Right forelimb (tissue), 1 donor: Measurements from ENCODE around the gene TBATA.
"Not testable (repeated sequence)": the region's sequence is repeated elsewhere in the genome, so short reads cannot be mapped to it uniquely, and the experiment has no call there.

Experiments
- DNase-seq: peaks from one replicate; pipeline ENCODE4 v3.0.0-alpha.2; 2018

Gene TBATA

DNA sequence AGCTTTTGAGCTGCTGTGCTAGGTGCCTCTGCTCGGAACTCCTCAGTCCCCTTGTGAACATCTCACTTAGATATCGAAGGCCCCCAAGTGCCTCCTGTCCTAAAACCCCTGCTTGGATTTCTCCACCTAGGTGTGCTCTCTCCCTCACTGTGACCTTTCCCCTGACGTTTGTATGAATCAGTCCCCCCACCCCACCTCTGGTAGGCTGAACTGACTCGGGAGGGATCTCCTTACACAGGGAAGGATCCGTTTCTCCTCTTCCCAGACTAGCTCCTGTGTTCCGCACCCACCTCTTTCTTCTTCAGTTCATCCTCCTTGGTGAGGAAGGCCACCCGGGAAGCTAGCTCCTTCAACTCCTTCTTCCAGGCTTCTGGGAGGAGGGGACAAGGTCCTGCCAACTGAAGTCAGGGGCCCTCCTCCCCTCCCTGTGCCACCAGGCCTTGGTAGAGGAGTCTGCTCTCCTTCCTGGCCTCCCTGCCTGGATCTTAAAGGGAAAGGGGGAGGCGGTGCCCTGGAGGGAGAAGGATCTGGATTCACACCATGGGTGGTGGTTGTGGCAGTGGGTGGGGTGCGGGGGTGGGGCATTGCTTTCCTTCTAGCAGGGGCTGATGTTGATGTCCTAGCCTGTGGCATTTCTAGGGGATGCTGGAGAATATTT is 6.8 kb downstream of the TBATA start:
- DNase-seq = no peak

DNA sequence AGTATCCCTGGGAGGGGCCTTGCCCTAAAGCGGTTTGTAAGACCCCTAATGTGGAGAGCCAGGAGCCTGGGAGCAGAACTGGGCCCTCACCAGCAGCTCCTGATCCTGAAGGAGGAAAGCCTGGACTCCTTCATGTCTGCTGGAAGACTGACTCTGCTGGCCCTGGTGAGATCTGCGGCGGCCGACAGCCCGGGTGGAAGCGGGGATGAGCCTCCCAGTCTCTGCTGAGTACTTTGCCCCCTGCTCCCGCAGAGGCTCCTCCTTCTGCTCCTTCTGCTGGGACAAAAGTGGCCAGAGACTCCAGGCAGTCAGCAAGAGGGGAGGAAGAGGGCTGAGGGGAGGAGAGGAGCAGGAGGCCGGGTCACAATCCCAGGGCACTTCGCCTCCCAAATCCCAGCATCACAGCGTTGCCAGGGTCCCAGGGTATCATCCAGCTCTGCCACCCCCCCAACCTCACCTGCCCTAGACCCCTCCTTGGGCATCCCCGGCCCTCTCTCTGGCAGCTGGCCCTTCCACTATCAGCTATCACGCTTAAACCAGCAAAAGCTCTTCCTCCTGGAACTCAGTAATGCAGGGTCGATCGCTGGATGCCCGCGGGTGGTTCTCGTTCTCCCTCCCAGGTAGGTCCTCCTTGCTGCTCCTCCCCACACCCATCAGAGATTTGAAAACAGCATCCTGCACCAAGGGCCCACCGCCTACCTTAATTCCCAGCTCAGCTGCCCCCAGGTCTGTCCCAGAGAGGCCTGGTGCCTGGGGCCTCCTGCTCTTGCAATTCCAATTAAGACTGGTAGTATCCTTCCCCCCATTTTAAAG is 7.9 kb downstream of the TBATA start:
- no peak for DNase-seq

DNA sequence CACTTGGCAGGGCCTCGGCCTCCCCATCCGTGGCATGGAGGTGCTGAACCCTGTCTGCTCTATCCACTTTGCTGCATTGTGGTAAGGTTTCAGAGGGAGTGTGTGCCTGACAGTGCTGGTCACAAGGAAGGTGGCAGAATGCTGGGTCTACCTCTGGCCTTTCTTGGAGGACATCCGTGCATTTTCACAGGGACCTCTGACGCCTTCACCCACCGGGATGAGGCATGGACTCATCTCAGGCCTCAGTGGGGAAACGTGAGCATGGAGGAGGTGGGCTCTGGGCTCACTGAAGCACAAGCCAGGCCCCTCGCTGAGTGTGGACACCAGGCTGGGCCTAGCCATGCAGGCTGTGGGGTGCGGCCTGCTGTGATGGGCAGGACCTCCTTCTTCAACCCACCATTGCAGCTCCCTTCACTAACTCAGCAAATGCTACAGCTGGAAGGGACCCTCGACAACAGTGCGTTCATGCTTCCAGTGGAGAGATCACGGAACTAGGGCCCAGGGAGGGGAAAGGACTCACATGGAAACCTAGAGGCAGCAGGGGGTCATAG is 8.6 kb downstream of the TBATA start:
- DNase-seq = no peak

DNA sequence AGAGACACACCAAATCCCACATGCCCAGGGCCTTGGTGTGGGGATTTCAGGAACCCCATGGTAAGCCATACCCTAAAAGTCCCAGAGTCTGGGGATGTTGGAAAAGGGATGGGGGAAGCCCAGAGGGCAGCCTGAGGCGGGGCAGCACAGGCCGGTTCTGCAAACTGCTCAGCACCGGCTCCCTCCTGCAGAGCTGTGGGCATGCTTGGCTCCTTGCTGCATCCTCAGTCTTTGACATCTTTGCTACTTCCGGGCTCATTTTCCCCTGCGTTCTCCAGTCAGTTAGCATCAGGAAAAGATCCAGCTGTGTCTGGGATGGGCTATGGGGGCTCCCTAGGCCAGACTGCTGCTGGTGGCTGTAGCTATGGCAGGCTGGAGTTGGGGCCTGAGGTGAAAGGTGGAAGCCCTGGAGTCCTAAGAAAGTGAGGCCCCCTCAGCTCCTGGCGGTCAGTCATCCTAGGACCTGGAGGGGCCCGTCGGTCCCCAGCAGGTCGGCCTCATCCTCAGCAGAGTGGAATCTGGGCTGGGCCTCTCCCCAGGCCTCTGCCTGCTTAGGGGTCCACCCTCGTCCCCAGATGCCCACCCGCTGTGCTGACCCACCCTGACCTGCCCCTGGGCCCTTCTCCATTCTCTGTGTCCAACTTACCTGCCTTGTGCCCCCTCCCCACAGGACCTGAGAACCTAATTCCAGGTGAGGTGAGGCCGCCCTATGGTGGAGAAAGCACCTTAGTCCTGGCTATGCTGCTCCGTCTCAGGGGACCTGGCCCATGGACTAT is 9.3 kb downstream of the TBATA start:
- DNase-seq = no peak

DNA sequence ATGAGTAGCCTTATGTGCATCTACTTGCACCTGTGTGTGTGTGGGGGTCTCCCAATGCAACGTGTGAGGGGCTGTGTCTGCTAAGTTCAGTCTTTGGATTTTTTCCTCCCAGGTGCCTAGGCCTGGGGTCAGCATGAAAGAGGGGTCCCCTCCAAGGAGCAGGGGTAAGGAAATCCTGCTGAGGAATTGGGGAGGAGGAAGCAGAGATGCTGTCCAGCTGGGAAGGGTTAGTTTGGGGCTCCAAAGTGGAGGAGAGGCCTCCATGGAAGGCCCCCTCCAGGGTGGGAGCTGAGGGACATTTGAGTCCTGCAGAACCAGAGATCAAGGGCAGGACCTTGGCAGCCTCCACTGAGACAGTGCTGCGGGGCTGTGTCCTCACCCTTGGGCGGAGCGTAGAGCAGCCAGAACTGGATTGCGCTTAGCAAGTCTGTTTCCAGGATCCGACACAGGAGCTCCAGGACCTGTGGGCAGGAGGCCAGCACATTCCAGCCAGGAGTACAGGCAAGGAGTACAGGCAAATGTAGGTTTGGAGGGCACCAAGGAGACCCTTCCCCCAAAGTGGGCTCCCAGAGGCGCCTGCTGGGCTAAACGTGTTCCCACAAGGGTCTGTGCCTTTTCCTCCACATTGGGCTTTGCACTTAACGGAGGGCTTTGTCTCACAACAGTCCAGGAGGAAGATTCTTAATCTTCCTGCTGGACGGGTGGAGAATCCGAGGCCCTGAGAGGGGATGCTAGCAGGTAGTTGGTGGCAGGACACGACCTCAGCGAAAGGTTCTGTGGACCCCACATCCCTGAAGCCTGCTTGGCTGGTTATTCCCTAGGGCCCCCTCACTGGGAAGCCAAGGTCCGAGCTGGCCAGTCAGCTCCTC is 10.1 kb downstream of the TBATA start:
- DNase-seq = no peak

DNA sequence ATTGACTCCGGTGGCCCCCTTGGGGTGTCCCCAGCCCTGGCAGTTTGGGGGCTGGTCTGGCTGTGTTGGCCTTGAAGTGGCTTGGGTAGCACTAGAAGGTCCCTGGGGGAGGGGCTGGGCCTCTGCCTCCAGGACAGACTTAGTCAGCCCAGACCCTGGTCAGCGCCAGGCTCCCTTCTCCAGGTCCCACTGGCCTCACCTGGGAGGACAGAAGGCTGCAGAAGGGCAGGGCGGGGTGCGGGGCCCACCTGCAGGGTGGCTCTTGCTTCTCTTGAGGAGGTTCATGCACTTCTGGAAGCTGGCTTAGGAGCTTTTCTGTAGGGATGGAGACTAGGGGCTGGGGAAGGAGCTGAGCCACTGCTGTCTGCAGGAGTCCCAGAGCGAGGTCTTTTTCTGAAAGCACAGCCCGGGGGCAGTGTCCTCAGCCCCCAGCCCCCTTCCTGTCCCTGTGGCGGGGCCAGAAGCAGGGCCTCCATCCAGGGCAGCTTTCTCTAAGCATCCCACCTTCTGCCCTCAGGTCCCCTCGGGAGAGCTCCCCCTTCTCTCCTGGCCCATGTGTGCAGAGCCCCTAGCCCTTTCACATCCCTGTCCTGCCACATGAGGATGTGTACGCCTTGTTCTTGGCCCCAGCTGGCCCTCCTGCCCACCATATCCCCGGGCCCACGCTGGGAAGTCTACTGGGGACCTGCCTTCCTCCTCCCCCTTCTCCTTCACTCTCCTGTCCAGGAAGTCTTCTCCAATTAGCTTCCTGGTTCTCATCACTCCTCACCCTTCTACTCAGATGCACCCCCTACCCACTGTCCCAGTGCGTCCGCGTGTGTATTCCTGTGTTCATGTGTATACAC is 11.0 kb downstream of the TBATA start:
- DNase-seq = peak; percentile 17

DNA sequence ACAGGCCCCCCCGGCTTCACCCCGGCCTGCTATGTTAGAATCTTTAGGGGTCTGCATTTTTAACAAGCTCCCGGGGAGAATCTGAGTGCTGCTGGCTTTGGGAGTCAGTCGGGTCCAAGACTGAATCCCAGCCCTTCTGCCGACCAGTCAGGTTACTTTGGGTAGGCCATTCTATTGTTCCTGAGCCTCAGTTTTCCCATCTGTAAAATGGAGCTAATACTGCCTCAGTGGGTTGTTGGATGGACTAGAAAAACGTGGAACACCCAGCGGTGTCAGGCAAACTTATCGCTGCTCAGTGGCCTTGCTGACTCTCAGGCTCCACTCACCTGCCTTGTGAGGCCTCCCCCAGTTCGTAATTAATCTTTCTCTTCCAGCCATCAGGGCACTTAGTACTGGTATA is 11.7 kb downstream of the TBATA start:
- no peak for DNase-seq

DNA sequence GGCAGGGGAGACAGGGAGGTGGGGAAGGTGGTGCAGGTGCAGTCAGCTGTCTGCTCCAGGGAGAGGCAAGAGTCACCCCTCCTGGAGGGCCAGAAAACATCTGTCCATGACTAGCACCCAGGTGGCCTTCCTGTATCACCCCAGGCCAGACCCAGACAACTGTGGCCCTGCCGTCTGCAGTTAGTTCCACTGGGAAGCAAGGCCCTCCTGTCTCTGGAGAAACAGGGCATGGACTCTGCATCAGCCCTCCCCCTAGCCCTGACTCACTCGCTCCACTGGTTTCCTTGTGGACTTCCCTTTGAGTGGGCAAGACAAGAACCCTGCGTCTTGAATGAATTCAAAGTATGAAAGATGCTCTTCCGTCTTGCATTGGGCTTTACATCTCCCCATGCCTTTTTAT is 12.6 kb downstream of the TBATA start:
- DNase-seq = peak; percentile 15

DNA sequence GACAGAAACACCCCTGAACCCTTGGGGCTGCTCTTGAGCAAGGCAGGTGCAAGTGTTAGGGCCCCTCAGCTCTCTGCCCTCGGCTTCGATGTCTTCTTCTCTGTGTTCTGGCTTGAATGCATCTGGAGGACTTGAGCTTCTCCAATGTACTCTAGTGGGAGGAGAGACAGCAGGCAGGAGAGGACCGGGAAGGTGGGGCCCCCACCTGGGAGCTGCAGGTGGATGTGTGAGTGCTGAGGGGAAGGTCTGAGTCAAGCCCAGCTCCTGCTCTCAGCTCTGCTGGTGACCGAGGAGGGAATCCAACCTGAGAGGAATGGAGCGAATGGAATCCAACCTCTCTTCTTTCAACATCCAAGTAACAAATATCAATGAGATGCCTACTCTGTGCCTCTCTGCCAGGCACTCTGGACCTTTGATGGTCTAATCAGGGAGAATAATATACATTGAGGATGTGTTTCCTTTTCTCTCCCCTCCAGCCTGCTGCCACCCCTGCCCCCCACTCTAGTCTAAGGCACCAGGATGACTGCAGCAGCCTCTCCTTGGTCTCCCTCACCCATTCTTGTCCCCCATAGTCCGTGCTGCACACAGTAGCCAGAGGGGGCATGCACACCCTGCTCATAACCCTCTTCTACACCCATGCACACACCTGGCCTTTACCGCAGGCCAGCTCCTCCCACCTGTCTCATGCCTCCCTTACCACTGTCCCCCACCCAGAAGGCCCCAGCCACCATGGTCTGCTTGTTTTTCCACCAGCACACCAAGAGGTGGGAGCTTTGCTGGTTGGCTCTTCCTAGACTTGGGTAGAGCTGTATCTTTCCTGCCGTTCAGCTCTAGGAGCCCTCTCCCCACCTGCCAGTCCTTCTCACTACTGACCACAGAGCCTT is 13.6 kb downstream of the TBATA start:
- peak; percentile 22 for DNase-seq

DNA sequence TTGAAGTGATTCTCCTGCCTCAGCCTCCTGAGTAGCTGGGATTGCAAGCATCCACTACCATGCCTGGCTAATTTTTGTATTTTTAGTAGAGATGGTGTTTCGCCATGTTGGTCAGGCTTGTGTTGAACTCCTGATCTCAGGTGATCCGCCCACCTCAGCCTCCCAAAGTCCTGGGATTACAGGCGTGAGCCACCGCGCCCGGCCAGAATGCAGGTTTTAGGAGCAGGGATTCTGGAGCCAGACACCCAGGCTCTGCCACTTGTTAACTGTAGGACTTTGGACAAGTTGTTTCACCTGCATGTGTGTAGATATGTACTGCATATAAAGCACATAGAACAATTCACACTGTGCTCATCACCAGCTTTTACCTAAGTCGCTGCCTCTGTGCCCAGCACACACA is 14.7 kb downstream of the TBATA start:
- DNase-seq = peak; percentile 10

DNA sequence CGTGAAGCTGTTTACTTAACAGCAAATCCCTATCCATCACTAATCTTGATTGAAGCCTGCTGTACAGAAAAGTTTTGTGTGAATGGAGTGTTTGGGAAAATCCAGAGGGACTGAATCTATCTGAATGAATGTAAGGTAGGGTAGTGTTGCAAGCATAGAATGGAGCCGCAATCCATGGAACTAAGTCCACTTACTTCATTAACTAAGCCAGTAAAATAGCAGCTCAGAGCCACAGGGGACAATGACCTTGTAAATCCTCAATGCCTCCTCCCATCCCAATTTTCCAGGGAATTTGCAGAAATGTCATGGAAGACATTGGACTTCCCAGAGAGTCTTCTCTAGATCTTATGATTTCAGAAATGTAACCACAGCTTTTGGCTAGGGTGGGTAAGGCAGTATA is 15.2 kb downstream of the TBATA start:
- DNase-seq = peak; percentile 7

DNA sequence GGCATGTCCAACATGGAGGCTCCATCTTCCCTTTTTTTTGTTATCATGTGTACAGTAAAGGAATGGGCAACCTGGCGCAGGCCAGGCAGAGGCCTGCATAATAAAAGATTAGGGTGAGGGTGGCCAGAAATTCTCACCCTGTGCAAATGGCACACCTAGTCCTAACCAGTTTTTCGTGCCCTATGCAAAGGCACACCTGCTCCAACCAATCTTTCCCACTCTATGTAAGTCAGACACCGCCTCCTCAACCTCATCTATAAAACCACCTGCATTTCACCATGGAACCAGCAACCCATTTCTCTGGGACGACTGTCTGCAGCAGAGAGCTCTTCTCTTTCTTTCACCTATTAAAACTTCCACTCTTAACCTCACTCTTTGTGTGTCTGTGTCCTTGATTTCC is 16.1 kb downstream of the TBATA start:
- no peak for DNase-seq

DNA sequence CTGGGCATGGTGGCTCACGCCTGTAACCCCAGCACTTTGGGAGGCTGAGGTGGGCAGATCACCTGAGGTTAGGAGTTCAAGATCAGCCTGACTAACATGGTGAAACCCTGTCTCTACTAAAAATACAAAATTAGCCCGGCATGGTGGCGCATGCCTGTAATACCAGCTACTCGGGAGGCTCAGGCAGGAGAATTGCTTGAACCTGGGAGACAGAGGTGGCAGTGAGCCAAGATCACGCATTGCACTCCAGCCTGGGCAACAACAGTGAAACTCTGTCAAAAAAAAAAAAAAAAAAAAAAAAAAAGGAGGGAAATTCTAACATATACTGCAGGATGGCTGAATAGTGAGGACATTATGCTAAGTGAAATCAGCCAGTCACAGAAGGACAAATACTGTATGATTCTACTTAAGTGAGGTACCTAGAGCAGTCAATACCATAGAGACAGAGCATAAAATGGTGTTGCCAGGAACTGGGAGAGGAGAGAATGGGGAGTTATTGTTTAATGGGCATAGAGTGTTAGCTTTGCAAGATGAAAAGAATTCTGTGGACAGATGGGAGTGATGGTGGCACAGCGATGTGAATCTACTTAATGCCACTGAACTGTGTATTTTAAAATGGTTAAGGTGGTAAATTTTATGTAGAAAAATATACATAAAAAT is 17.0 kb downstream of the TBATA start:
- not testable (repeated sequence) for DNase-seq

DNA sequence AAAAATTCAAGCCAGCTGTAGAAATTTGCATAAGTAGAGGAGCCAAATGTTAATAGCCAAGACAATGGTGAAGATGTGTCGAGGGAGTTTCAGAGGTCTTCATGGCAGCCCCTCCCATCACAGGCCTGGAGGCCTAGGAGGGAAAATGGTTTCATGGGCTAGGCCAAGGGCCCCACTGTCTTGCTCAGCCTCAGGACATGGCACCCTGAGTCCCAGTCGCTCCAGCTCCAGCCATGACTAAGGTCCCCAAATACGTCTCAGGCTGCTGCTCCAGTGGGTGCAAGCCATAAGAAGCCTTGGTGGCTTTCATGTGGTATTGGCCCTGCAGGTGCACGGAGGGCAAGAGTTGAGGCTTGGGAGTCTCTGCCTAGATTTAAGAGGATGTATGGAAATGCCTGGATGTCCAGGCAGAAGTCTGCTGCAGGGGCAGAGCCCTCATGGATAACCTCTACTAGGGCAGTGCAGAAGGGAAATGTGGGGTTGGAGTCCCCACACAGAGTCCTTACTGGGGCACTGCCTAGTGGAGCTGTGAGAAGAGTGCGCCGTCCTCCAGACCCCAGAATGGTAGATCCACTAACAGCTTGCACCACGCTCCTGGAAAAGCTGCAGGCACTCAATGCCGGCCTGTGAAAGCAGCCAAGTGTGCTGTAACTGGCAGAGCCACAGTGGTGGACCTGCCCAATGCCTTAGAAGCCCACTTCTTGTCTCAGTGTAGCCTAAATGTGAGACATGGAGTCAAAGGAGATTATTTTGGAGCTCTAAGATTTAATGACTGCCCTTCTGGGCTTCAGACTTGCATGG is 19.2 kb downstream of the TBATA start:
- DNase-seq = peak; percentile 10

DNA sequence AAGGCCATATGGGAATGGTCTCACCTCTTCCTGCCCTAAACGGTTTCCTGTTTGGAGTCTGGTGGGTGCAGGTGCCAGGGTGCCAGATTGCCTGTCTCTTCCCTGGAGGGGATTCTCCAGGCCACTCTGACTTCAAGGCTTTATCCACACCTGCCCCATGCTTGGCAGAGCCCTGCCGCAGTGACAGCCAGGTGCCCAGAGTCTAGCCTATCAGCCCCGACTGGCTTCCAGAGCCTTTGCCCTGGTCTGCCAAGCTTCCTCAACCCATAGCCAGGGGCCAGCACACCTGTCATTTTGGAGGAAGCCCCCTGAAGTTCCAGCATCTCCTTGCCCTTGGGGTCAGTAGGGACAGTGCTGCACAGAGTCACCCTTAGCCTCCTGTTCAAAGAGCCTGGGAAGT is 21.6 kb downstream of the TBATA start:
- no peak for DNase-seq

DNA sequence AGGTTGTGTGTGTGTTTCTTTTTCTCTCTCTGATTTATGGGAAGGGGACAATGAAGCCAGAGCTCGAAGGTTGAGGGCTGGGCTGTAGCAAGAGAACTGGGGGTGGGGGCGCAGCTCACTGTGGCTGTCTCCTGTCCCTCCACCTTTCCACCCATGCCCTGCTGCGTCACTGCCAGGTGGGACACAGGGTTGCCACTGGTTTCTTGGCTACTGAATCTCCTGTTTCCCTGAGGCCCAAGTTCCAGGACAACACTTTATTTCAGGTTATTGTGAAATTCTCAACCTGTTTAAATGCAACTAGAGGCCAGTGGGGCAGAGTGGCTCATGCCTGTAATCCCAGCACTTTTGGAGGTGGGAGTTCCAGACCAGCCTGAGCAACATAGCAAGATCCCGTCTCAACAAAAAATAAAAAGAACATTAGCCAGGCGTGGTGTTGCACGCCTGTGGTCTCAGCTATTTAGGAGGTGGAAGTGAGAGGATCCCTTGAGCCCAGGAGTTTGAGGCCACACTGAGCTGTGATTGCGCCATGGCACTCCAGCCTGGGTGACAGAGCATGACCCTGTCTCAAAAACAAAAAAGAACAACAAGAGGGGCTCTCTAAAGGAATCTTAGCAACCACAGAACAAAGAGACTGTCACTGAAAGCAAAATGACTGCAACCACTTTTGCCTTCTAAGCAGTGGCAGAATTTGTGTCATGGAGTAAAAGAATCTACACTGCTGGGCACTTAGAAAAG is 22.6 kb downstream of the TBATA start:
- no peak for DNase-seq

DNA sequence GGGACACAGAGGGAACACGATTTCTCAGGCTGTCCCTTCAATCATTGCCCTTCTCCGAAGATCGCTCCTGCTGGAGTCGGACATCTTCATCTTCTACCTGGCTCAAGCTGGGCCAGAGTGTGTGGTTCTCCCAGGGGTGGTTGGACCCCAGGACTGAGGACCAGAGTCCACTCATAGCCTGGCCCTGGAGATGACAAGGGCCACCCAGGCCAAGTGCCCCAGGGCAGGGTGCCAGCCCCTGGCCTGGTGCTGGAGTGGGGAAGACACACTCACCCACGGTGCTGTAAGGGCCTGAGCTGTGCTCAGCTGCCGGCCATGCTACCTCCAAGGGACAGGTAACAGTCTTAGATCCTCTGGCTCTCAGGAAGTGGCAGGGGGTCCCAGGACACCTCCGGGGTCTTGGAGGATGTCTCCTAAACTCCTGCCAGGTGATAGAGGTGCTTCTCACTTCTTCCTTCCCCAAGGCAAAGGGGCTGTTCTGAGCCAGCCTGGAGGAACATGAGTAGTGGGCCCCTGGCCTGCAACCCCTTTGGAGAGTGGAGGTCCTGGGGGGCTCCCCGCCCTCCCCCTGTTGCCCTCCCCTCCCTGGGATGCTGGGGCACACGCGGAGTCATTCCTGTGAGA is 23.3 kb downstream of the TBATA start:
- DNase-seq = no peak
